ENCODE measurements around the gene ATP8A2. TPM values are rescaled to one million over a fixed set of nuclear protein-coding genes. Genes with fewer than 3 reads are reported as not detected.

Gene ATP8A2
- total and polyA plus RNA-seq, 7 donors, result under 0.01 to 2.2 (median 1.2) TPM; not detected in 1

GRCh38 chr13:25961294-25961693, 589.5 kb downstream of the ATP8A2 start:
- Histone ChIP-seq H3K4me1 (no peaks in the 10 kb centered on the region), H3K9me3 (no peaks in the 10 kb centered on the region), H3K4me3 (no peak overlapping the region), H3K27me3 (no peaks in the 10 kb centered on the region), H3K27ac (no peak overlapping the region), H3K36me3 (no peaks in the 10 kb centered on the region)
- TF ChIP-seq EP300 (IDR thresholded peaks at IDR 0.05) (no peak), POLR2A (IDR thresholded peaks at IDR 0.05) (no peak), CTCF (IDR thresholded peaks at IDR 0.05) (no peak), POLR2AphosphoS5 (IDR thresholded peaks at IDR 0.05) (no peak)
- 88 to 90% methylated on average over 7 of the region's 7 CpGs for WGBS, 2 donors
- DNase-seq, result no peak
- intact Hi-C loops (cut with DNase I), result no loop called here

- WGBS, 2 donors, result 20 to 57% methylated on average over 4 of the region's 4 CpGs
- no peaks in the 10 kb centered on the region for H3K36me3 ChIP-seq
- no peak overlapping the region for H3K4me3 ChIP-seq
- H3K27me3 ChIP-seq, result no peaks in the 10 kb centered on the region
- H3K4me1 ChIP-seq, result no peaks in the 10 kb centered on the region
- no peaks in the 10 kb centered on the region for H3K9me3 ChIP-seq
- H3K27ac ChIP-seq, result no peak overlapping the region
- intact Hi-C loops (cut with DNase I), result no loop called here
- TF ChIP-seq POLR2AphosphoS5 (IDR thresholded peaks at IDR 0.05) (no peak), POLR2A (IDR thresholded peaks at IDR 0.05) (no peak), CTCF (IDR thresholded peaks at IDR 0.05) (no peak)
- DNase-seq, result no peak
These were observed 591.9 kb downstream of the ATP8A2 start for GRCh38 chr13:25963674-25964073.

- WGBS, 2 donors, result 52 to 66% methylated on average over 2 of the region's 2 CpGs
- no peak overlapping the region for H3K27ac ChIP-seq
- no peaks in the 10 kb centered on the region for H3K9me3 ChIP-seq
- no peak overlapping the region for H3K4me3 ChIP-seq
- no peak for DNase-seq
- H3K27me3 ChIP-seq, result no peaks in the 10 kb centered on the region
- intact Hi-C loops (cut with DNase I), result no loop called here
- no peaks in the 10 kb centered on the region for H3K4me1 ChIP-seq
- no peaks in the 10 kb centered on the region for H3K36me3 ChIP-seq
- no peak for TF ChIP-seq POLR2AphosphoS5 (IDR thresholded peaks at IDR 0.05)
- no peak for TF ChIP-seq POLR2A (IDR thresholded peaks at IDR 0.05)
- TF ChIP-seq EP300 (IDR thresholded peaks at IDR 0.05), result no peak
- no peak for TF ChIP-seq CTCF (IDR thresholded peaks at IDR 0.05)
These were observed 593.8 kb downstream of the ATP8A2 start for GRCh38 chr13:25965596-25965995.

GRCh38 chr13:25966086-25966485, 594.3 kb downstream of the ATP8A2 start:
- no peak overlapping the region for H3K4me3 ChIP-seq
- H3K27ac ChIP-seq, result no peak overlapping the region
- no peaks in the 10 kb centered on the region for H3K36me3 ChIP-seq
- TF ChIP-seq CTCF (IDR thresholded peaks at IDR 0.05) (no peak), POLR2A (IDR thresholded peaks at IDR 0.05) (no peak), POLR2AphosphoS5 (IDR thresholded peaks at IDR 0.05) (no peak), EP300 (IDR thresholded peaks at IDR 0.05) (no peak)
- no peaks in the 10 kb centered on the region for H3K4me1 ChIP-seq
- no peak for DNase-seq
- intact Hi-C loops (cut with DNase I), result no loop called here
- 66 to 85% methylated on average over 4 of the region's 4 CpGs for WGBS, 2 donors
- no peaks in the 10 kb centered on the region for H3K27me3 ChIP-seq
- H3K9me3 ChIP-seq, result no peaks in the 10 kb centered on the region

- no peak for DNase-seq
- Histone ChIP-seq H3K36me3 (no peaks in the 10 kb centered on the region), H3K27ac (no peak overlapping the region), H3K27me3 (no peaks in the 10 kb centered on the region), H3K4me3 (no peak overlapping the region), H3K4me1 (no peaks in the 10 kb centered on the region), H3K9me3 (no peaks in the 10 kb centered on the region)
- TF ChIP-seq POLR2A (IDR thresholded peaks at IDR 0.05) (no peak), CTCF (IDR thresholded peaks at IDR 0.05) (no peak), EP300 (IDR thresholded peaks at IDR 0.05) (no peak), POLR2AphosphoS5 (IDR thresholded peaks at IDR 0.05) (no peak)
- intact Hi-C loops (cut with DNase I), result no loop called here
- 23 to 59% methylated on average over 4 of the region's 4 CpGs for WGBS, 2 donors
These were observed 595.4 kb downstream of the ATP8A2 start for GRCh38 chr13:25967144-25967543.
